Prostate gland (tissue), 2 donors: ENCODE results near the gene HADH. TPM values are rescaled to one million over a fixed set of nuclear protein-coding genes. Genes with fewer than 3 reads are reported as not detected.
A peak's percentile ranks its signal among the peaks of the same experiment; 100 is the strongest.

Experiments used
- DNase-seq: peaks from one replicate; pipeline ENCODE4 v3.0.0-alpha.2; 2019; ENCODE audit warnings: low spot score
- H3K27ac ChIP-seq, 2 donors: fragments of 200-600 bp; sonication (generic); 2 replicates each; pipeline ENCODE4 v1.5.1; 2017 to 2019
- H3K27me3 ChIP-seq: fragments of 200-600 bp; sonication (generic); replicated peaks from 2 replicates; pipeline ENCODE4 v1.5.1; 2019; ENCODE audit not compliant: insufficient read depth
- H3K36me3 ChIP-seq, 2 donors: fragments of 200-600 bp; sonication (generic); 1 replicate in 1 of 2; 2 replicates in 1 of 2; pipeline versions ENCODE4 v1.5.1 to v1.8.1; 2017 to 2019
- H3K4me1 ChIP-seq: fragments of 200-600 bp; sonication (generic); replicated peaks from 2 replicates; pipeline ENCODE4 v1.5.1; 2019
- H3K4me3 ChIP-seq, 2 donors: fragments of 200-600 bp; sonication (generic); 2 replicates each; pipeline ENCODE4 v1.5.1; 2017 to 2019
- H3K9me3 ChIP-seq: fragments of 200-600 bp; sonication (generic); 2 replicates; pipeline ENCODE4 v1.5.1; 2017
- CTCF ChIP-seq, 4 experiments: fragments of 200-600 bp in 2 of 4; fragments of 450-650 bp in 2 of 4; sonication (generic) in 2 of 4; IDR thresholded peaks; 1 replicate in 3 of 4; 2 replicates in 1 of 4; pipeline ENCODE4 v1.5.1; 2016 to 2019; ENCODE audit warnings: antibody characterized with exemption in 4 of 4, mild to moderate bottlenecking in 2 of 4, moderate library complexity in 2 of 4
- POLR2A ChIP-seq: fragments of 450-650 bp; IDR thresholded peaks from one replicate; pipeline ENCODE4 v1.6.1; 2016; ENCODE audit warnings: antibody characterized with exemption, mild to moderate bottlenecking
- POLR2AphosphoS5 ChIP-seq: sonication (generic); formaldehyde crosslinking; IDR thresholded peaks from one replicate; pipeline ENCODE4 v1.6.1; 2017; ENCODE audit warnings: antibody characterized with exemption
- WGBS: methylation state at CpG from one replicate; pipeline ENCODE4 v1.1.5; 2018; 5-methylcytosine and 5-hydroxymethylcytosine counted together
- intact Hi-C: fragments of 100-400 bp; cut with DNase I; formaldehyde crosslinking; loops from one replicate; pipeline ENCODE4 v1.14.2; 2022
- total RNA-seq, 2 donors: library from RNA; depleted of rRNA; stranded (reverse); fragments of >200 nt; gene quantifications; one replicate each; pipeline ENCODE4 v1.1.0, GENCODE V29; 2016

HADH gene
- total RNA-seq, 2 donors from 2014 or later: 69.0 to 75.2 TPM

GRCh38 chr4:108024085-108024877 lies 34.6 kb downstream of the HADH start:
- no peaks in the 10 kb centered on the region for H3K27me3 ChIP-seq
- intact Hi-C loops: no loop called here
- H3K27ac ChIP-seq: no peak overlapping the region
- H3K4me1 ChIP-seq: no peaks in the 10 kb centered on the region
- no peaks in the 10 kb centered on the region for H3K9me3 ChIP-seq
- WGBS: 75% methylated on average over 5 of the region's 5 CpGs
- no peak for TF ChIP-seq POLR2A
- no peak for TF ChIP-seq POLR2AphosphoS5
- TF ChIP-seq CTCF (IDR thresholded peaks at IDR 0.05): no peak
- DNase-seq: no peak
- H3K36me3 ChIP-seq: peaks cover 0 to under 1% of the 10 kb centered on the region in 2 donors
- H3K4me3 ChIP-seq: no peak overlapping the region

GRCh38 chr4:108024878-108025165 lies 35.1 kb downstream of the HADH start:
- peaks cover 0 to 4% of the 10 kb centered on the region in 2 donors for H3K36me3 ChIP-seq
- no peaks in the 10 kb centered on the region for H3K4me1 ChIP-seq
- TF ChIP-seq POLR2AphosphoS5 (no peak), CTCF (IDR thresholded peaks at IDR 0.05) (no peak), POLR2A (no peak)
- no peak overlapping the region for H3K4me3 ChIP-seq
- intact Hi-C loops: no loop called here
- no peak overlapping the region for H3K27ac ChIP-seq
- no peaks in the 10 kb centered on the region for H3K9me3 ChIP-seq
- H3K27me3 ChIP-seq: no peaks in the 10 kb centered on the region
- DNase-seq: no peak

GRCh38 chr4:108029016-108029720 lies 39.5 kb downstream of the HADH start:
- 88% methylated on average over 9 of the region's 9 CpGs for WGBS
- no peak overlapping the region for H3K27ac ChIP-seq
- peaks cover 0 to 4% of the 10 kb centered on the region in 2 donors for H3K36me3 ChIP-seq
- no peaks in the 10 kb centered on the region for H3K4me1 ChIP-seq
- H3K27me3 ChIP-seq: no peaks in the 10 kb centered on the region
- intact Hi-C loops: no loop called here
- H3K4me3 ChIP-seq: no peak overlapping the region
- no peaks in the 10 kb centered on the region for H3K9me3 ChIP-seq
- no peak for DNase-seq
- no peak for TF ChIP-seq POLR2AphosphoS5

- WGBS: 99% methylated on average over 5 of the region's 5 CpGs
- no peak for TF ChIP-seq CTCF (IDR thresholded peaks at IDR 0.05)
- no peak for TF ChIP-seq POLR2AphosphoS5
- no peak for TF ChIP-seq POLR2A
- H3K4me1 ChIP-seq: no peaks in the 10 kb centered on the region
- no peak overlapping the region for H3K27ac ChIP-seq
- no peaks in the 10 kb centered on the region for H3K27me3 ChIP-seq
- no peak for DNase-seq
- peaks cover 0 to 4% of the 10 kb centered on the region in 2 donors for H3K36me3 ChIP-seq
- H3K4me3 ChIP-seq: no peak overlapping the region
- intact Hi-C loops: no loop called here
- H3K9me3 ChIP-seq: no peaks in the 10 kb centered on the region
Observed at GRCh38 chr4:108029731-108030130, 40.0 kb downstream of the HADH start.

- 81% methylated on average over 2 of the region's 2 CpGs for WGBS
- no peak for DNase-seq
- Histone ChIP-seq H3K27ac (no peak overlapping the region), H3K36me3 (peaks cover 0 to 4% of the 10 kb centered on the region in 2 donors), H3K27me3 (no peaks in the 10 kb centered on the region), H3K4me3 (no peak overlapping the region), H3K9me3 (no peaks in the 10 kb centered on the region), H3K4me1 (no peaks in the 10 kb centered on the region)
- intact Hi-C loops: no loop called here
- no peak for TF ChIP-seq POLR2AphosphoS5
- no peak for TF ChIP-seq POLR2A
- TF ChIP-seq CTCF (IDR thresholded peaks at IDR 0.05): peak in 1 of 4 experiments; percentile 31
Observed at GRCh38 chr4:108030332-108030731, 40.6 kb downstream of the HADH start.
